Activated CD8-positive, alpha-beta memory T cell treated with anti-CD3 and anti-CD28 coated beads for 4 hours (primary cell): ENCODE data around the gene NOP16.
"Not testable (repeated sequence)": the region's sequence is repeated elsewhere in the genome, so short reads cannot be mapped to it uniquely, and the experiment has no call there.

Source experiments
- DNase-seq, 2 donors: peaks; one replicate each; pipeline ENCODE4 v3.0.0-alpha.2; 2020; ENCODE audit warnings: low read depth in 2 of 2

NOP16 gene

GRCh38 chr5:176409765-176410164 lies 21.4 kb upstream of the NOP16 start:
- DNase-seq = no peak

GRCh38 chr5:176408590-176408989 lies 20.2 kb upstream of the NOP16 start:
- DNase-seq = no peak

GRCh38 chr5:176408252-176408573 lies 19.8 kb upstream of the NOP16 start:
- not testable (repeated sequence) for DNase-seq

GRCh38 chr5:176407456-176408251 lies 19.3 kb upstream of the NOP16 start:
- DNase-seq = no peak

GRCh38 chr5:176406436-176407052 lies 18.1 kb upstream of the NOP16 start:
- DNase-seq = no peak

GRCh38 chr5:176405656-176406435 lies 17.4 kb upstream of the NOP16 start:
- DNase-seq = no peak

GRCh38 chr5:176401281-176402205 lies 13.1 kb upstream of the NOP16 start:
- DNase-seq = no peak

- DNase-seq = no peak
Measured at GRCh38 chr5:176400382-176401156, 12.2 kb upstream of the NOP16 start.

GRCh38 chr5:176397736-176398420 lies 9.5 kb upstream of the NOP16 start:
- no peak for DNase-seq

- no peak for DNase-seq
Measured at GRCh38 chr5:176396330-176396729, 7.9 kb upstream of the NOP16 start.

GRCh38 chr5:176394881-176395675 lies 6.7 kb upstream of the NOP16 start:
- DNase-seq = no peak

- DNase-seq = no peak
Measured at GRCh38 chr5:176394096-176394495, 5.7 kb upstream of the NOP16 start.

GRCh38 chr5:176392526-176392925 lies 4.1 kb upstream of the NOP16 start:
- no peak for DNase-seq

- no peak for DNase-seq
Measured at GRCh38 chr5:176391999-176392398, 3.6 kb upstream of the NOP16 start.

- no peak for DNase-seq
Measured at GRCh38 chr5:176391479-176391878, 3.1 kb upstream of the NOP16 start.

- no peak for DNase-seq
Measured at GRCh38 chr5:176389135-176390123, 1.0 kb upstream of the NOP16 start.

GRCh38 chr5:176388003-176388443 lies 375 bp downstream of the NOP16 start:
- no peak for DNase-seq

GRCh38 chr5:176387384-176387925 lies 943 bp downstream of the NOP16 start:
- no peak for DNase-seq
